OCI-LY3 (cell line): Measurements from ENCODE around the gene TUBGCP6.

Source experiments
- CTCF ChIP-seq: fragments of 200-600, 300-600 bp; sonication (generic); IDR thresholded peaks from 2 replicates; pipeline ENCODE4 v1.5.1; 2014; ENCODE audit warnings: antibody characterized with exemption, low read length, low read depth
- EZH2phosphoT487 ChIP-seq: fragments of 200-600 bp; shearing (Covaris generic); IDR thresholded peaks from 2 replicates; pipeline ENCODE4 v1.6.1; 2018; ENCODE audit warnings: antibody characterized with exemption, mixed run types, low read depth

- TF ChIP-seq CTCF (no peak), EZH2phosphoT487 (no peak)
Observed at GRCh38 chr22:50178471-50178864, 66.4 kb downstream of the TUBGCP6 start.
